Measurements from ENCODE around the gene OR2V1.
"Not testable (repeated sequence)": the region's sequence is repeated elsewhere in the genome, so short reads cannot be mapped to it uniquely, and the experiment has no call there.

Gene OR2V1

DNA sequence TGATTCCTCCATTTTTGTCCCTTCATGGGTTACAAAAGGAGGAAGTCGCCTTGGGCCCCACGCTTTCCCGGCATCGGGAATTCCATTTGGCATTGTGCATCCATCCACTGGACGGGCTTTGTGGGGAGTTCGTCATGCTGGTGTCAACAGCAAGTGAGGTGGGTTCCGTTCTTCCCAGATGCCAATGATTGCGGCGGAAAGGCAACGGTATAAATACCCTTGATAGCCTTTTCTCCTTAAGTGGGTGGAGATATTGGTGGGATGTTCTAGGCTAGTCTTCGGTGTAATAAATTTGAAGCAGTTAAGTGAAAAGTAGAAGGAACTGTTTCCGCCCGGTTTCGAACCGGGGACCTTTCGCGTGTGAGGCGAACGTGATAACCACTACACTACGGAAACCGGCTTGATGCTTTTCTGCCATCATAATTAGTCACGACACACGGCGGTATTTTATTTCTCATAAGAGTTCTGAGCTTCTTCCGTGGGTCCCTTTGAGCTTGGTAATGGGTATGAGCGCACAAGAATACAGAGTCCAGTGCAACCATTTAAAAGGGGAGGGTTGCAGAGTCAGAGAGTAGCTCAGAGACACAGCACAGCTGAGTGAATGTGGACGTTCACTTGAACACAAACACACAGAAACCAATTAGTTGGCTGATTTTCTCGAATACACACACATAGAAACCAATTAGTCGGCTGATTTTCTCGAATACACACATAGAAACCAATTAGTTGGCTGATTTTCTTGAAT lies 28.9 kb downstream of the OR2V1 start:
- not testable (repeated sequence) for DNase-seq (ENCODE audit: low spot score)

DNA sequence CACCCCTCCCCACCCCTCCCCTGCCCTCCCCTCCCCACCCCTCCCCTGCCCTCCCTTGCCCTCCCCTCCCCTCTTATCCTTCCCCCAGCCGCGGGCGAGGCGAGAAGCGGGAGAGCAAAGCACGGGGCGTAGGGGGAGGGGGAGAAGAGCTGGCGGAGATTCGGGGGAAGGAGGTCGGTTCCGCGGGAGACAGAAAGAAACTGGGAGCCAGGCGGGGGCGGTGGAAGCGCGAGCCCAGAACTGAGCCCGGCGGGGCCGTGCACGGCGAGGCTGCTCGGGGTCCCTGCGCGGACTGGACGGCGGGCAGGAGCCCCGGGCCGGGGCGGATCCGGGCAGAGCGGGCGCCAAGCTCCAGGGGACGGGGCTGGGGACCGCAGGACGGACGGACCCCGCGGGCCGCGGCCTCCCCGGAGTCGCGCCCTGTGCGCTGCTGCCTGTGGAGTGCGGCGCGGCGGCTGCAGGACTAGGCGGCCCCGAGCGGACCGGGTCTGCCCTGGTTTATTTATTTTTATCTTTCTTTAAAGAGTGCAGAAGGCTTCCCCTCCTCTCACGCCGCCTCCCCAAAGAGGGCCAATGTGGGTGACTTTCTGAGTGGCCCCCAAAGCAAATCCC lies 29.8 kb downstream of the OR2V1 start:
- DNase-seq (ENCODE audit: low spot score), result not testable (repeated sequence)

GRCh38 chr5:181100121-181100875 lies 30.7 kb downstream of the OR2V1 start:
- DNase-seq (ENCODE audit: low spot score), result no peak

DNA sequence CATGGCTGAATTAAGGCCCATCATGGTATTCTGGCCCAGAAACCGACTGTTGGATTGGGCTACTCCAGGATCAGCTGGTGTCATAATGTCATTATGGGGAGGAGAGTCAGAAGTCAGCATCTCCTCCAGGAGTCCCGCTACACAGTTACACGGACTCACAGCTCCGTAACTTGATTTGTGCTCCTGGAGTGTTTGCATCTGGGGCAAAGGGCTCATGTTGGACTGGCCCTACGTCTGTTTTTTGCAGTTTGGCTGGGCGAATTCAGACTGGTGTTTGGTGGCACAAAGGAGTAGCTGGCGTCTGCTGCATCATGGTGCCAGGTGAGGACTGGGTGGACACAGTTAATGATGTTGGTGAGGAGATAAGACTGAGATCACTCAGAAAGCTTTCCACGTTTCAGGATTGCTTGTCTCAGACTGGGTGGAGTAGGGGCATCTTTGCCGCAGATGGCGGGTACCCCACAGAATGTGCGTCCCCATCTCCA lies 31.3 kb downstream of the OR2V1 start:
- no peak for DNase-seq (ENCODE audit: low spot score)

DNA sequence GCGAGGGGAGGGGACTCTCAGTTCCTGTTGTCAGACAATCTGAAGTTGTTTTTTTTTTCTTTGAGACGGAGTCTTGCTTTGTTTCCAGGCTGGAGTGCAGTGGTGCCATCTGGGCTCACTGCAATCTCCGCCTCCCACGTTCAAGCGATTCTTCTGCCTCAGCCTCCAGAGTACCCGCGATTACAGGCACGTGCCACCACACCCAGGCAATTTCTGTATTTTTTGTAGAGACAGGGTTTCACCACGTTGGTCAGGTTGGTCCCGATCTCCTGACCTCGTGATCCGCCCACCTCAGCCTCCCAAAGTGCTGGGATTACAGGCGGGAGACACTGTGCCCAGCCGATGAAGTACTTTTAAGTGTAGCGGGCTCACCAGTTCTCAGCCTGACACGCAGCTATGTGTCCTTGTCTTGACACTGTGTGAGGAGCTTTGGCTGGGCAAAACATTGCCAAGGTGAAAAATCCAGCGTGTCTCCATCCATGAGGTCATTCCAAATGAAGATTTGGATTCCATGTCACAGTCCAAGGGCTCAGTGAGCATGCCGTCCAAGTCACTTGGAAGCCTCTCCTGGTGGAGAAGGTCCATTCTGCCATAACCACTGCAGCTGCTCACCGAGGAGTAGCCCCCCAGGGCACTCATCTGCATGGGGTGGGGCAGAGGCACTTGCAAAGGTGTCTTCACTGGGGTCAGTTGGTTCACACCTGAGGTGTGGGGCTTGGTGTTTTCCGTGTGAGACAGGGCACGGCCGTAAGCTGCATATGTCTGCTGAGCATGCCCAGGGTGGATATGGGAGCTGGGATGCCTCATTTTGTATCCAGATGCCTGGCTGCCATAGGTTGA lies 32.0 kb downstream of the OR2V1 start:
- DNase-seq (ENCODE audit: low spot score), result no peak

GRCh38 chr5:181097759-181098491 lies 33.0 kb downstream of the OR2V1 start:
- not testable (repeated sequence) for DNase-seq (ENCODE audit: low spot score)

- DNase-seq (ENCODE audit: low spot score), result not testable (repeated sequence)
Measured at GRCh38 chr5:181097383-181097753, 33.6 kb downstream of the OR2V1 start.

- not testable (repeated sequence) for DNase-seq (ENCODE audit: low spot score)
Measured at GRCh38 chr5:181096721-181097382, 34.1 kb downstream of the OR2V1 start.

DNA sequence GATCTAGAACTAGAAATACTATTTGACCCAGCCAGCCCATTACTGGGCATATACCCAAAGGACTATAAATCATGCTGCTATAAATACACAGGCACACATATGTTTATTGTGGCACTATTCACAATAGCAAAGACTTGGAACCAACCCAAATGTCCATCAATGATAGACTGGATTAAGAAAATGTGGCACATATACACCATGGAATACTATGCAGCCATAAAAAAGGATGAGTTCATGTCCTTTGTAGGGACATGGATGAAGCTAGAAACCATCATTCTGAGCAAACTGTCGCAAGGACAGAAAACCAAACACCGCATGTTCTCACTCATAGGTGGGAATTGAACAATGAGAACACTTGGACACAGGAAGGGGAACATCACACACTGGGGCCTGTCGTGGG lies 35.8 kb downstream of the OR2V1 start:
- DNase-seq (ENCODE audit: low spot score), result not testable (repeated sequence)

GRCh38 chr5:181092428-181092827 lies 38.5 kb downstream of the OR2V1 start:
- no peak for DNase-seq (ENCODE audit: low spot score)

DNA sequence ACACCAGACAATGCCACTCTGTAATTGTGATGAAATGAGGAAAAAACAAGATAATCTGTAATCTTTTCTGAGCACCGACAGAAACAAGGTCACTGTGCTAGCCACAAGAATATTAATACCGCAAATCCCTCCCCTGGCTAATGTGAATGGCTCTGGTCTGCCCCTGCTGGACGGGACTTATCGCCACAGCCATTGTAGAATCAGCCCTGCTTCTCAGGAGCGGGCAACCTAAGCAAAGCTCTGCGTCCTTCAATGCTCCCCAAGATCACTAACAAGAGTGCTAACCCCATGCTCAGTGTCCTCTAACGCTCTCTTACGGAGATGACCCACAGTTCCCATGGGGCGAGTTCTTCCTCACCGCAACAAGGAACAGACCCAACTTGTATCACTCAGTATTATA lies 42.7 kb downstream of the OR2V1 start:
- no peak for DNase-seq (ENCODE audit: low spot score)

DNA sequence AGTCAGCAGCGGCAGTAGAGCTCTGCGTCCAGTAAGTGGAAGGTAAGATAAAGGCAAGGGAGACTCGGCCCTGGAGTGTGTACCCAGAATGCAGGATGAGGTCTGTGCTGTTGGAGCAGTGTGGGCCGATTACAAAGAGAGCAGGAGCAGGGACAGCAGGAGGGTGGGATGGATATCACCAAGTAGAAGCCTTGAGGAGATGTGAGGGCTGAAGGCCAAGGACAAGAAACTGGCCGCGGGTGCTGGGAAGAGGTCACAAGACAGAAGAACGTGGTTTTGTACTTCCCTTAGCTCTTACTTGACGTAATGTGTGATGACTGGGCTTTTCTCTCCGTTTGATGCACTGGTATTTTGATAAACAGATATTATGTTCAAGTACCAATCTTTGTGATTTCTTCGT lies 43.7 kb downstream of the OR2V1 start:
- DNase-seq (ENCODE audit: low spot score), result no peak

GRCh38 chr5:181086884-181087205 lies 44.1 kb downstream of the OR2V1 start:
- DNase-seq (ENCODE audit: low spot score), result no peak

DNA sequence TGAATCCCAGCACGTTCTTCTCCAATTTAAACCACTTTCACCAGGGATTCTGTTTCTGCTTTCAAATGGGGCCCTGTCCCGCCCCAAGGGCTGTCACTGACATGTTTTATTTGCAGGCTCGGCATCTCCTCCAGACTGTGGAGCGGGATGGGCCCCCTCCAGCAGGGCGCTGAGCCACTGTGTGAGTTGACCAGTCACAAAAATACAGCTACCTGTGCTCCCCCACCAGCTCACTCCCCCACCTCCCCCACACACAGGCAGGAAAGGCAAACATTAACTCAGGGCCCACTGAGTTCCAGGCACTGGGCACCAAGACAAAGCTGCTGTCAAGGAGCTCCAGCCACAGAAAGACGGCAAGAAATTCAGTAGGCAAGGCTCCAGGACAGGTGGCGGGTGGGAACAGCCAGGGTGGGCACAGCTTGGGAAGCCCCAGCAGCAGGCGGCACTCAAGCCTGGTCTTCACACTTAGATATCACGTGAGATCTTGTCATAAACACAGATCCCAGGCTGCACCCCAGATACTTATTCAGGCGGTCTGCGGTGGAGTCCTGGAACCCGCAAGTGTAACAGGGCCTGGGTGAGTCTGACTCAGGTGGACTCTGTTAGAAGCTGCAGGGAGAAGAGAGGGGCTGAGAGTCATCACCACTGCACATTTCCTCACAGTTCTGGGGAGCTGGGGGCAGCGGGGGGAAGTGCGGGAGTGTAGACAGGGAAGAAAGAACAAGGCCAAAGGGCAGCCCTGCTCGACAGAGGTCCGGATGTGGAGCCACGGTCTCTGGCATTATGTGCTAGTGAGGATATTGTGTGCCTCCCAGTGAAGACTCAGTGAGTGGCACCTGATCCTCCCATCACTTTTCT lies 44.7 kb downstream of the OR2V1 start:
- no peak for DNase-seq (ENCODE audit: low spot score)

GRCh38 chr5:181084621-181085195 lies 46.3 kb downstream of the OR2V1 start:
- DNase-seq (ENCODE audit: low spot score), result no peak

DNA sequence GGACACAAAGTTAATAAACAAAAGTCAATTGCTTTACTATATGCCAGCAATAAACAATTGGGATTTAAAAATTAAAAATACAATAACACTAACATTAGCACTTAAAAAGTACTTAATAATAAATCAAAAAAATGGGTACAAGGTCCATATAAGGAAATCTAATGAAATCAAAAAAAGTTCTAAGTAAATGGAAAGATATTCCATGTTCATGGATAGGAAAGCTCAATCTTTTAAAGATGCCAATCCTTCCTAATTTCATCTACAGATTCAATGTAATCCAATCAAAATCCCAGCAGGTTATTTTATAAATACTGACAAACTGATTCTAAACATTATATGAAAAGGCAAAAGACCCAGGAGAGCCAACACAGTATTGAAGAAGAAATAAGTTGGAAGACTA lies 49.0 kb downstream of the OR2V1 start:
- DNase-seq (ENCODE audit: low spot score), result no peak

DNA sequence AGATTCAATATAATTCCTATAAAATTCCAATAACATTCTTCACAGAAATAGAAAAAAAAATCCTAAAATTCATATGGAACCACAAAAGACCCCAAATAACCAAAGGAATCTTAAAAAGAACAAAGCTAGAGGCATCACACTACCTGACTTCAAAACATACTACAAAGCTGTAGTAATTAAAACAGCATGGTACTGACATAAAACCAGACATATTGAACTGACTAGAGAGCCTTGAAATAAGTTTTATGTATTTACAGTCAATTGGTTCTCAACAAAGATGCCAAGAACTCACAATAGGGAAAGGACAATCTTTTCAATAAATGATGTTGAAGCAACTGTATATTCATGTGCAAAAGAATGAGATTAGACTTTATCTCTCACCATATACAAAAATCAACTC lies 54.0 kb downstream of the OR2V1 start:
- DNase-seq (ENCODE audit: low spot score), result no peak

All from hepatic stellate cell (primary cell).